ENCODE data around the gene KIAA0232. TPM values are rescaled to one million over a fixed set of nuclear protein-coding genes. Genes with fewer than 3 reads are reported as not detected.

KIAA0232 gene
- total and polyA plus RNA-seq, 7 donors = 8.7 to 79.8 (median 53.3) TPM

- DNase-seq = no peak
- H3K36me3 ChIP-seq (ENCODE audit: insufficient read depth in 1 of 2, low read depth in 1 of 2) = no peaks in the 10 kb centered on the region
- TF ChIP-seq CTCF (IDR thresholded peaks at IDR 0.05) = no peak
- 85 to 91% (median 87%) methylated on average over 10 of the region's 10 CpGs for WGBS, 3 donors
- H3K27ac ChIP-seq = peak overlapping the region; percentile 68
- H3K4me1 ChIP-seq = peaks cover 30% of the 10 kb centered on the region
- intact Hi-C loops (cut with DNase I) = no loop called here
- no peaks in the 10 kb centered on the region for H3K9me3 ChIP-seq
- peak overlapping the region; percentile 38 for H3K4me3 ChIP-seq
- no peaks in the 10 kb centered on the region for H3K27me3 ChIP-seq (ENCODE audit: insufficient read depth in 3 of 3, low read length in 2 of 3)
- peak in 1 of 4 donors; percentile 5 for ATAC-seq
Observed at GRCh38 chr4:6891436-6892170, 109.1 kb downstream of the KIAA0232 start.

- Histone ChIP-seq H3K4me1 (peaks cover 23% of the 10 kb centered on the region), H3K9me3 (no peaks in the 10 kb centered on the region), H3K27me3 (ENCODE audit: insufficient read depth in 3 of 3, low read length in 2 of 3) (no peaks in the 10 kb centered on the region), H3K27ac (peak overlapping the region; percentile 68), H3K36me3 (ENCODE audit: insufficient read depth in 1 of 2, low read depth in 1 of 2) (no peaks in the 10 kb centered on the region), H3K4me3 (peak overlapping the region; percentile 38)
- TF ChIP-seq CTCF (IDR thresholded peaks at IDR 0.05) = no peak
- DNase-seq (peak; percentile 58 to 79), ATAC-seq (peak; percentile 68 to 79 (median 74))
- WGBS, 3 donors = 38 to 56% (median 42%) methylated on average over 20 of the region's 20 CpGs
- intact Hi-C loops (cut with DNase I) = no loop called here
Observed at GRCh38 chr4:6892190-6892908, 109.8 kb downstream of the KIAA0232 start.

- 78 to 81% (median 79%) methylated on average over 6 of the region's 6 CpGs for WGBS, 3 donors
- intact Hi-C loops (cut with DNase I) = no loop called here
Observed at GRCh38 chr4:6892909-6893202, 110.3 kb downstream of the KIAA0232 start.

GRCh38 chr4:6893449-6894085 lies 111.0 kb downstream of the KIAA0232 start:
- DNase-seq (no peak), ATAC-seq (peak; percentile 29 to 61 (median 48))
- Histone ChIP-seq H3K9me3 (no peaks in the 10 kb centered on the region), H3K27ac (peak overlapping the region; percentile 21), H3K4me3 (no peak overlapping the region), H3K27me3 (ENCODE audit: insufficient read depth in 3 of 3, low read length in 2 of 3) (no peaks in the 10 kb centered on the region), H3K4me1 (peaks cover 23% of the 10 kb centered on the region), H3K36me3 (ENCODE audit: insufficient read depth in 1 of 2, low read depth in 1 of 2) (no peaks in the 10 kb centered on the region)
- intact Hi-C loops (cut with DNase I) = no loop called here
- no peak for TF ChIP-seq CTCF (IDR thresholded peaks at IDR 0.05)
- WGBS, 3 donors = 62 to 84% (median 74%) methylated on average over 7 of the region's 7 CpGs

More at GRCh38 chr4:6892909-6893202, 110.3 kb downstream of the KIAA0232 start:
- no peaks in the 10 kb centered on the region for H3K27me3 ChIP-seq (ENCODE audit: insufficient read depth in 3 of 3, low read length in 2 of 3)
- H3K4me3 ChIP-seq = no peak overlapping the region
- peaks cover 23% of the 10 kb centered on the region for H3K4me1 ChIP-seq
- no peak for ATAC-seq
- no peak overlapping the region for H3K27ac ChIP-seq
- DNase-seq = no peak
- H3K36me3 ChIP-seq (ENCODE audit: insufficient read depth in 1 of 2, low read depth in 1 of 2) = no peaks in the 10 kb centered on the region
- no peaks in the 10 kb centered on the region for H3K9me3 ChIP-seq
- TF ChIP-seq CTCF (IDR thresholded peaks at IDR 0.05) = no peak

Measured in psoas muscle (tissue), 8 donors.